HL-60 (cell line): ENCODE results near the gene DNAH14.

Experiments
- CTCF ChIP-seq: IDR thresholded peaks from one replicate; pipeline ENCODE4 v1.5.1; 2011; ENCODE audit warnings: low read length, control low read depth, inconsistent platforms; ENCODE audit not compliant: insufficient read depth
- POLR2AphosphoS5 ChIP-seq: IDR thresholded peaks from 2 replicates; pipeline ENCODE4 v1.6.1; 2012; ENCODE audit warnings: low read depth

- TF ChIP-seq CTCF, result no peak
- no peak for TF ChIP-seq POLR2AphosphoS5
Observed at GRCh38 chr1:225441314-225442122, 512.0 kb downstream of the DNAH14 start.
